ENCODE measurements around the gene PIP5K1B. TPM values are rescaled to one million over a fixed set of nuclear protein-coding genes. Genes with fewer than 3 reads are reported as not detected.

The PIP5K1B gene
- total RNA-seq, 1 donor from 2014 or later = 0.71 TPM

DNA sequence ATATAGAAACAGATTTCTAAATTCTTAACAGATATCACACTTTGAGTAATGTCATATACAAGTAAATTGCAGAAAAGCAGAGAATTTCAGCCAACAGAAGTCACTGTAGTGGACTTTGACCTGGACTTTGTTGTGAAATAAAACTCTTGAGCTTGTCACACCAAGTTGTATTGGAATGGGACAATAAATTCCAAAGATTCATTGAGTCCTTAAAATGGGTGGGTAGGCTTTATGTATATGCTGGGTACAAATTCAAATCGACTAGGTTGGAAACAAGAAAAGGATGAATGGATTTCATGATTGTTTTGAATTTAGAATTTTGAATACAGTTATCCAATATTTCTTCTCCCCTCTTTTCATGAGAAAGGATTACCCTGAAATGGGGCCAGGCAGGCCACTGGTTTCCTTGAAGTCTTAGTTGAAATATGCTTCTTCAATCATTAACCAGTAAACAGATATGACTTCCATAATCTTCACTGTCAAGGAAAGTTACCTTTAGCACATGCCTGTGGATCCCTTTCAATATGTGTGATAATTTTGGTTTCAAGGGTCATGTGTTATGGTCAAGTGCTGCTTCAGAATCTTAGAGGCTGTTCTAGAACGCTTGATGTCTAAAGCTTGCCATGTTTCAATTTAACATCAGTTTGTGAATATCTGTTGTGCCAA is 25.7 kb downstream of the PIP5K1B start:
- Histone ChIP-seq H3K27me3 (ENCODE audit: control insufficient read depth, insufficient read depth, low read length) (no peaks in the 10 kb centered on the region), H3K4me3 (ENCODE audit: low read depth, low read length) (no peak overlapping the region), H3K36me3 (ENCODE audit: control insufficient read depth, insufficient read depth, low read length) (no peaks in the 10 kb centered on the region)
- no peak for DNase-seq (ENCODE audit: low read depth)
- TF ChIP-seq CTCF (IDR thresholded peaks at IDR 0.05; ENCODE audit: insufficient read depth, low read length, poor library complexity, severe bottlenecking) = no peak

GRCh38 chr9:68731857-68732256 is 26.8 kb downstream of the PIP5K1B start:
- H3K27me3 ChIP-seq (ENCODE audit: control insufficient read depth, insufficient read depth, low read length) = no peaks in the 10 kb centered on the region
- DNase-seq (ENCODE audit: low read depth) = no peak
- no peak for TF ChIP-seq CTCF (IDR thresholded peaks at IDR 0.05; ENCODE audit: insufficient read depth, low read length, poor library complexity, severe bottlenecking)
- H3K36me3 ChIP-seq (ENCODE audit: control insufficient read depth, insufficient read depth, low read length) = no peaks in the 10 kb centered on the region
- H3K4me3 ChIP-seq (ENCODE audit: low read depth, low read length) = no peak overlapping the region

DNA sequence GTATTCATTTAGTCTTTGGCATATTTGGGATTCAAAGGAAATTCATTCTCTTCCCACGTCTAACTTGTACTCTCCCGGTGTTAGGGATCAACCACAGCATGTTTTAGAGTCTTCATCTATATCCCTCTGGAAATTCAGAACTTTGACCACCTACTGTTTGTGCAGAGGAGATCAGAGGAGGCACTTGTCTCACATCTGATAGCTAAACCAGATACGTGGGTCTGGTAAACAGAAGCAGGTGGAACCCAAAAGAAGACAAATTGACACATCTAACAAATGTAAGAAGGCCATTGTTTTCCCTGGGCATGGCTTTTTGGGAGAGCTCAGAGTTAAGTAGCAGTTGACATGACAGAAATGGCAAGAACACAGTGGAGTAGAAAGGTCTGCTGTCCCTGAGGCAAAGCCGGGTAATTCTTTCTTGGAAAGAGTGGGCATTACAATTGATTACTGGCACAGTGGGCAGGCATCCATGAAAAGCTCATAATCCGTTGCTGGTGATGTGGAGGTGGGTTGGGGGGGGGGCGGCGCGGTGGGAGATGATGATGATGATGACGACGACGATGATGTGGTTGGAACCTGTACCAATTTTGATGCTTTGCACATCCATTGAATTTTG is 27.5 kb downstream of the PIP5K1B start:
- Histone ChIP-seq H3K36me3 (ENCODE audit: control insufficient read depth, insufficient read depth, low read length) (no peaks in the 10 kb centered on the region), H3K27me3 (ENCODE audit: control insufficient read depth, insufficient read depth, low read length) (no peaks in the 10 kb centered on the region), H3K4me3 (ENCODE audit: low read depth, low read length) (no peak overlapping the region)
- no peak for DNase-seq (ENCODE audit: low read depth)
- no peak for TF ChIP-seq CTCF (IDR thresholded peaks at IDR 0.05; ENCODE audit: insufficient read depth, low read length, poor library complexity, severe bottlenecking)

DNA sequence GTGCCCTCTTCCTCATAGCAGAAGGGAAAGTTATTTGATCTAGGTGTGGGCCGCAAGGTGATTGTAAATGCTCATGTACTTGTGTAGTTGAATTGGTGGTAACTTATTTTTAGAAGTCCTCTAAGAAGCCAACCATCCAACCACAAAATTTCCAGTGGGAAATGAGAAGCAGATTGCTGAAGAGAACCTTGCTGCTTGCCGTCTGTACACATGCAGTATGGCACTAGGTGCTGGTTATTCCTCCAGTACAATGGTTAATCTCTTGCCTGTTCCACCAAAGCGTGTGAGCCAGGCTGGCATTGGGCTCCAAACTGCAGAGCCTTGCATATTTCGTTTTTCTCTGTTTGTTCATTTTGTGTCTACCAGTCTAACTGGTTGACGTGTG is 28.0 kb downstream of the PIP5K1B start:
- H3K36me3 ChIP-seq (ENCODE audit: control insufficient read depth, insufficient read depth, low read length) = no peaks in the 10 kb centered on the region
- TF ChIP-seq CTCF (IDR thresholded peaks at IDR 0.05; ENCODE audit: insufficient read depth, low read length, poor library complexity, severe bottlenecking) = no peak
- H3K4me3 ChIP-seq (ENCODE audit: low read depth, low read length) = no peak overlapping the region
- no peaks in the 10 kb centered on the region for H3K27me3 ChIP-seq (ENCODE audit: control insufficient read depth, insufficient read depth, low read length)
- no peak for DNase-seq (ENCODE audit: low read depth)

- Histone ChIP-seq H3K4me3 (ENCODE audit: low read depth, low read length) (no peak overlapping the region), H3K36me3 (ENCODE audit: control insufficient read depth, insufficient read depth, low read length) (no peaks in the 10 kb centered on the region), H3K27me3 (ENCODE audit: control insufficient read depth, insufficient read depth, low read length) (no peaks in the 10 kb centered on the region)
- no peak for DNase-seq (ENCODE audit: low read depth)
- TF ChIP-seq CTCF (IDR thresholded peaks at IDR 0.05; ENCODE audit: insufficient read depth, low read length, poor library complexity, severe bottlenecking) = no peak
Measured at GRCh38 chr9:68738358-68738757, 33.3 kb downstream of the PIP5K1B start.

Data from kidney epithelial cell (primary cell).